A204.1 (cell line): Measurements from ENCODE around the gene ANKRD34A.
A peak's percentile ranks its signal among the peaks of the same experiment; 100 is the strongest.

Experiments used
- FAIRE-seq: peaks from 2 replicates; lab custom pipeline; 2012; peaks lifted over from hg19 to GRCh38; lab: Jason Lieb, UNC

The ANKRD34A gene

GRCh38 chr1:145964328-145965118 lies at the start of gene ANKRD34A, which contains the start of gene POLR3GL:
ANKRD34A (minus strand) TSS chr1:145964575; CDS start chr1:145961759, 2,816 bp downstream.
POLR3GL (plus strand) TSS chr1:145964690; CDS start chr1:145974866, 10,176 bp downstream.
- FAIRE-seq = peak; percentile 96

GRCh38 chr1:146013559-146013922 lies 49.2 kb upstream of the ANKRD34A start:
- no peak for FAIRE-seq

GRCh38 chr1:146012703-146013558 lies 48.6 kb upstream of the ANKRD34A start:
- FAIRE-seq = peak; percentile 96

GRCh38 chr1:146010126-146010738 lies 45.9 kb upstream of the ANKRD34A start:
- no peak for FAIRE-seq

- FAIRE-seq = no peak
Measured at GRCh38 chr1:146007489-146008133, 43.2 kb upstream of the ANKRD34A start.

GRCh38 chr1:146001709-146002108 lies 37.3 kb upstream of the ANKRD34A start:
- FAIRE-seq = no peak

- FAIRE-seq = no peak
Measured at GRCh38 chr1:145999321-146000024, 35.1 kb upstream of the ANKRD34A start.

GRCh38 chr1:145997718-145998023 lies 33.3 kb upstream of the ANKRD34A start:
- FAIRE-seq = no peak

GRCh38 chr1:145997016-145997717 lies 32.8 kb upstream of the ANKRD34A start:
- FAIRE-seq = no peak

- no peak for FAIRE-seq
Measured at GRCh38 chr1:145996433-145997015, 32.1 kb upstream of the ANKRD34A start, which contains the start of gene TXNIP. TXNIP (minus strand) TSS chr1:145996579; CDS start chr1:145996266, 313 bp downstream.

- no peak for FAIRE-seq
Measured at GRCh38 chr1:145995964-145996432, 31.6 kb upstream of the ANKRD34A start.

GRCh38 chr1:145995148-145995881 lies 30.9 kb upstream of the ANKRD34A start:
- no peak for FAIRE-seq

GRCh38 chr1:145994391-145995120 lies 30.2 kb upstream of the ANKRD34A start:
- FAIRE-seq = no peak

GRCh38 chr1:145993618-145994390 lies 29.4 kb upstream of the ANKRD34A start:
- no peak for FAIRE-seq

- FAIRE-seq = no peak
Measured at GRCh38 chr1:145992958-145993617, 28.7 kb upstream of the ANKRD34A start.

- FAIRE-seq = no peak
Measured at GRCh38 chr1:145992502-145992936, 28.1 kb upstream of the ANKRD34A start.

- no peak for FAIRE-seq
Measured at GRCh38 chr1:145991735-145992412, 27.5 kb upstream of the ANKRD34A start.
